Activated CD4-positive, alpha-beta T cell treated with anti-CD3 and anti-CD28 coated beads for 4 hours (primary cell): ENCODE data around the gene RAD51D.

ENCODE experiments used
- DNase-seq, 2 donors: peaks; one replicate each; pipeline ENCODE4 v3.0.0-alpha.2; 2020

RAD51D gene

GRCh38 chr17:35089586-35090296, 29.9 kb downstream of the RAD51D start:
- peak; percentile 43 to 65 for DNase-seq

GRCh38 chr17:35088881-35089585, 30.6 kb downstream of the RAD51D start:
- peak; percentile 89 for DNase-seq

DNA sequence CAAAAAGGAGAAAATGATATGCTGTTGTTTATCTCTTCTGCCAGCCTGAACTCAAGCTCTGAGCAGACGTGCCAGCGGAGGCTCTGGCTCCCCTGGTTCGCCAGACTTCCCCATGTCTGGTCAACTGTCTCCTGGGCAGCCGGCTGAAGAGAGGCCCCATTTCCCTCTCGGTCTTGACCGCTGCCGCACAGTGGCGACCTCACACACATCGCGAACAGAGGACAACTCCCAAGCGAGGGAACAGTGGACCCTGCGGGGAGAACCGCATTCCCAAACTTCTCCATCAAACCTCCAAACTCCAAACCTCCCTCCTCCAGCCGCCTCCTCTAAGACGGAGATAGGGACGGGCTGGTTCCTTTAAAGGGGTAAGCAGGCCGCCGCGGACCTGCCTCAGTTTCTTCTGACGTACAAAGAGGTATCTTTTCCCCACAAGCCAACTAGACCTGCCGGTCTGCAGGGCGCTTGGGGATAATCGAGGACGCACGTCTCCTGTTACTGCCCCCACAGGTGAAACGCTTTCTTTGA, 31.2 kb downstream of the RAD51D start:
- no peak for DNase-seq

DNA sequence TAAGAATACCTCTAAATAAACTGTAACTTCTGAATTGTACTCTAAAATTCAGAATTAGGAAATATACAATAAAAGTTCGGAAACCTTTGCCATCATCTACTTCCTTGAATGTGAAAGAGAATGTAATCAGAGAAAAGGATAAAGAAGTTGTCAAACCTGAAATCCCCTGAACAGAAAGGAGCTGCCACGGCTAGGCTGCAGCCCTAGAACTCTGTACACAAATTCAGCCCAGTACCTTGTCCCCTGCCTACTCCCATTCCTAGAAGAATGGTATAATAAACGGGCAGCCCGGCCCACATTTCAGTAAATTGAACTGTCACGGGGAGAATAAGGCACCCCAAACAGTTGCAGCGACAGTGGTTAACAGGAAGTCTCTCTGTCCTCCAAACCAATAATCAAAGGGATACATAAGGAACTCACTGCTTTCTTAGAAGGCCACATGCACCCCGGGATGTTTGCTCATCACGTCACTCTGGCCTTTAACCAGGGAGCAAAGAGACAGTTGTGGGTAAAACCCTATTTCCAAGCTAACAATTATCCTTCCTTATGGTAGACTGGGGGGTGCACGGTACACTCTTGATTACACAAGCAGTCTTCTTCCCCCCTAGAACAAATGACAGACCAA, 31.8 kb downstream of the RAD51D start:
- DNase-seq: peak; percentile 32

GRCh38 chr17:35086931-35087573, 32.6 kb downstream of the RAD51D start:
- DNase-seq: no peak

DNA sequence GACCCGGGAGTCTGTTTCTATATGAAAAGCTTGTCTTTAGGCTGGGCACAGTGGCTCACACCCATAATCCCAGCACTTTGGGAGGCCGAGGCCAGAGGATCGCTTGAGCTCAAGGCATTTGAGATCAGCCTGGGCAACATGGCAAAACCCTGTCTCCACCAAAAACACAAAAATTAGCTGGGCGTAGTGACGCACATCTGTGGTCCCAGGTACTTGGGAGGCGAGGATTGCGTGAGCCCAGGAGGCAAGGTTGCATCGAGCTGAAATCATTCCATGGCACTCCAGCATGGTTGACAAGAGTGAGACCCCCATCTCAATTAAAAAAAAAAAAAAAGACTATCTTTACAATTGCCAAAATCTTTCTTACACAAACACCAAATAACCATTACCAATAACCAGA, 33.5 kb downstream of the RAD51D start:
- no peak for DNase-seq

- DNase-seq: peak in 1 of 2 donors; percentile 18
Observed at GRCh38 chr17:35084987-35085386, 34.7 kb downstream of the RAD51D start.

DNA sequence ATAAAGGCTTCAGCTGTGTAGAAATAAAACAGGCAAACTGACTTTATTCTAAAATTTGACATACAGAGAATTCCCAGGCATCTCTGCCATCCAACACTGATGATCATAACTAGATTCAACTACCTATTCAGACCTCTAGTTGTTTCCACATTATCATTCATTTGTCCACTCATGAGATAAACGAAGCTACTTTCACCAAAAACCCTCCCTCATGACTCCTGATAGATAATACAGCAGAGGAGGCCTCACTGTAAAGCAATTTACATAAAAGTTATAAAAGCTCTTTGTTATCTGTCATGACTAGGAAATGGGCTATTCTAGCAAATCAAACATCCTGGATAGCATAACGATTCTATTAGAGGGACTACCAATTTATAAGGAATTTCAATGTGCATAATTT, 36.6 kb downstream of the RAD51D start:
- DNase-seq: no peak

- peak; percentile 20 to 24 for DNase-seq
Observed at GRCh38 chr17:35082073-35082657, 37.5 kb downstream of the RAD51D start.

DNA sequence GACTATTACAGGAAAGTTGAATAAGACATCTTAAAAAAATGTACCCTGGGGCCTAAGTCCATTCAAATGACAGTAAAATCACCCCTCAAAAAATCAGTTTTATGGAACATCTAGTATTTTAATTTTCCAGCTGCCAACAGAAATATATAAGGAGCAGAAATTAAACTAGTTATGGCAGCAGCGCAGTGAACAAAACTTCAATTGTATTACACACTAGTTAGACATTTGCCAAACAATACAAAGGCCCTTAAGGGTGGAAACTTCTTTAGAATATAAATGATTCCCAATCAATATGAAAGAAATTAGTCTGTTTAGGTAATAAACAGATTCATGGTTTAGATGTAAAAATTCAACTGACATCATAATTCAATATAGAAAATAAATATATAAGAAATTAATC, 38.0 kb downstream of the RAD51D start:
- no peak for DNase-seq

- no peak for DNase-seq
Observed at GRCh38 chr17:35080536-35080935, 39.1 kb downstream of the RAD51D start.

GRCh38 chr17:35079547-35080423, 39.9 kb downstream of the RAD51D start:
- no peak for DNase-seq

DNA sequence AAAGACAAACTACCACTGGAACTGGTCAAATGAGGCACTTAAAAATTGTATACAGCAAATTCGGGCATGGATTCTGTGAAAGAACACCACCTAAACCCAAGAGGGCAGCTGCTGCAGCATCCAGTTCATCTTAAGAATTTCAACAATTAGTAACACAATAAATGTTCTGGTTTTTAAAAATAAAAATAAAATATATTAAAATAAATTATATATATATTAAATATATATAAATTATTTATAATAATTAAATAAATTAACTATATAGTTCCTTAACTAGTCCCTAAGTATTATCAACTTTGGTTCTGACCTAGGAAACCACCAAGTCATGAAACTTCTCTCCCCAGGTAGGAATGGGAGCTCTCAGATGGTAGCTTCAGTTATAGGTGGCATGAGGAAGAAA, 42.8 kb downstream of the RAD51D start:
- no peak for DNase-seq

- no peak for DNase-seq
Observed at GRCh38 chr17:35074711-35075707, 44.7 kb downstream of the RAD51D start.

DNA sequence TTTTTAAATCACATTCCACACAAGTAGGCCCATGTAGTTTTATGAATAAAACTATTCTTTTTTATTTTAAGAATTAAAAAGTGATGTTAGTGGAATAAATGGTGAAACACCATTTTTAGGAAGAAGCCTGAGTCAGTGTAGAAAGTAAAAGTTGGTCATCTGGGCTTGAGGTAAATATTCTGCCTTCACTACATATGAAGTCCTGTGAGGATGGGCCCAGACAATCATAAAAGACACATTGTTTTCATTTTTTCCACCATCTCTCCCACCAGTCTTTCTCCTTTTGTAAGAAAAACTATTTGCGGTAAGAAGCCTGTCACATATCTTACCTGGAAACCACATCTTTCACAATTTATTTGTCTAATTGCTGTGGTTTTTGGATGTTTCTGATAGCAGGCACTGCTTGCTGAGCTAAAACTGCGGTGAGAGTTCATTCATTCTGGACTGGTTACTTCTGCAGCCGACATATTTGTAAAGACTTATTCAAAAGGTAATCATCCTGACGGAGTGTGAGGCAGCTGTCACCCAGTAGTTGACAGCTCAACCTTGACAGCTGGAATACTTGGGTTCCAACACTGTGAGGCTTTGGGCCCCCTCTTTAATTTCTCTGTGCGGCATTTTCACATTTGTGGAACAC, 45.6 kb downstream of the RAD51D start:
- DNase-seq: no peak

DNA sequence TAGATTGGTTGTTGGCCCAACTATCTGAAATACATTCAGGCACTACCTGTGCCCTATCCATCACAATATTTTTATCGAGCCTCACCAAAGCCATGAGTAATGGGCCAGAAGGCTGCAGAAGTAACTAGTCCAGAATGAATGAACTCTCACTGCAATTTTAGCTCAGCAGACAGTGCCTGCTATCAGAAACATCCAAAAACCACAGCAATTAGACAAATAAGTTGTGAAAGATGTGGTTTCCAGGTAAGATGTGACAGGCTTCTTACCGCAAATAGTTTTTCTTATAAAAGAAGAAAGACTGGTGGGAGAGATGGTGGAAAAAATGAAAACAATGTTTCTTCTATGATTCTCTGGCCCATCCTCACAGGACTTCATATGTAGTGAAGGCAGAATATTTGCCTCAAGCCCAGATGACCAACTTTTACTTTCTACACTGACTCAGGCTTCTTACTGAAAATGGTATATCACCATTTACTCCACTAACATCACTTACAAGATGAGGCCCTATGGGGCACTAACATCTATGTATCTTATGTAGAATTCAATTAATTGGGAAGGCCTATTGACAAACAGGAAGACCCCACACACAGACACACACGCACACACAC, 46.4 kb downstream of the RAD51D start:
- peak in 1 of 2 donors; percentile 20 for DNase-seq

DNA sequence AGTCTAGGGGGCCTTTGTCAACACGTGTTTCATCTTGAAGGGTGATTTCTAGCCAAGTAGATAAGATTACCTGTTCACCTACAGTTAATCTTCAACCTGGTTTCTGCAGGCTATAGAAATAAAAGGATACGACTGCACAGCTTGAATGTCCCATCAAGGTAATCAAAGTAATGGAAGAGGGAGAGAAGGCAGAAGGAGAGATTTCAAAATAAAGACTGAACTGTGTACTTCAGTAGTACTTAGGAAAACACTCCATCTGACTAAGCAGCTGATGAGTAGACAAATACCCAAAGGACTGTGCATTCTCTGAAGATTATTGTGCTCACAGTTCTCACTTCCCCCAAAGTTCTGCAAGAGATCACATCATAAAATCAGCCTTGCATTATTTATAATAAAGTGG, 50.3 kb downstream of the RAD51D start:
- DNase-seq: no peak

GRCh38 chr17:35068249-35068648, 51.4 kb downstream of the RAD51D start:
- no peak for DNase-seq

DNA sequence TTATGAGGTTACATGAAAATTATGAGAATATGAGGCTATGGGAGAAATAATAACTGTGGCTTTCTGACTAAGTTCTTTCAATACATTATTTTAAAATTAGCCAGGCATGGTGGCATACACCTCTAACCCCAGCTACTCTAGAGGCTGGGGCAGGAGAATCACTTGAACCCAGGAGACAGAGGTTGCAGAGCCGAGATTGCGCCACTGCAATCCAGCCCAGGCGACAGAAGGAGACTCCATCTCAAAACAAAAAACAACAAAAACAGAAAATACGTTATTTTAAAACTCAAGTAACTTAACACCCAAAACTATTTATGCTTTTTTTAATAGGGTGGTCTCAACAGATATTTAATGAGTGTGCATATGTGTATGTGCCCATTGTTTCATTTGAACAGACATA, 53.8 kb downstream of the RAD51D start:
- no peak for DNase-seq
